ENCODE measurements around the gene UNC13A.

- TF ChIP-seq ZSCAN5A (CRISPR knock-in tag; IDR thresholded peaks at IDR 0.05; ENCODE audit: borderline replicate concordance), result no peak
- no peak for TF ChIP-seq ZMYM2 (CRISPR knock-in tag; IDR thresholded peaks at IDR 0.05)
Measured at GRCh38 chr19:17602217-17602616, 85.9 kb downstream of the UNC13A start.

Data from HepG2 (cell line).